Hypothalamus (tissue), 51 donors: Measurements from ENCODE around the gene HCRT.
"Not testable (repeated sequence)": the region's sequence is repeated elsewhere in the genome, so short reads cannot be mapped to it uniquely, and the experiment has no call there.

Source experiments
- DNase-seq, 51 donors: peaks; one replicate each; lab custom pipeline; 2025; lab: John Stamatoyannopoulos, UW

Gene HCRT, protein sequence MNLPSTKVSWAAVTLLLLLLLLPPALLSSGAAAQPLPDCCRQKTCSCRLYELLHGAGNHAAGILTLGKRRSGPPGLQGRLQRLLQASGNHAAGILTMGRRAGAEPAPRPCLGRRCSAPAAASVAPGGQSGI

DNA sequence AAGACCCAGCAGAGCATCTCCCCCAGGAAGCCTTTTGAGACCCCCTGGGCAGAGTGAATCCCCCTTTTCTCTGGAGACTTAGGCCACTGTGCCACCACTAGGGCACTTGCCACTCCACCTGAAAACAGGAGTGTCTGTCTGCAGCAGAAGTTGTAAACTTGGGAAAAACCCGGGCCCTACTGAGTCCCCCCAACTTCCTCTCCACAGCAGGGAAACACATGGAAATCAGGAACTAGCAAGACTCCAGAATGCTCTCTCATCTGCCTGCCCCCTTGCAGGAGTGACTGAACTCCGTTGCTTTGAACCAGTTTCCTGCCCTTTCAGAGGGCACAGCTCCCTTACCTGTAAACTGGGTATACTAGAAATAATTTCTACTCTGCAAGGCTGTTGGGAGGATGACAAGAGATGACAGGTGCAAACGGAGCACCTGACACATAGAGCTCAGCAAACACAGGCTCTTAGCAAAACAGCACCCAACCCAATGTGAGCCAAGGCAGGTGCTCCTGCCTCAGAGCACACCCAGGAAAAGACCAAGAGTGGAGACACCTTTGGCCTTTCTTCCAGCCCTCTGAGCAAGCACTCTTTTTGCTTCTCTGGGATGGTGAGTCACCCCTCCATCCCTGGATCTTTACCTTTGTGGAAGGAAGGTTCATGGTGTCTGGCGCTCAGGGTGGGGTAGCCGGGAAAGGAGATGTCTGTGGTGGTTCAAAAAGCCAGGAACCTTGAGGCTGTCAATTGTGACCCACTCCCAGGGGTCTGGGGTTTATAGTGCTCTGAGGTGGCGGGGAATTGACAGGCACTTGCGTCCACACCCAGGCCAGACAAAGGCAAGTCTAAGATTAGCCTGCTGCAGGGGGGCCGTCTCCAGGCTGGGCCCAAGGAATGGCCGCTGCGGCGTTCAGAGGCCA is at the start of gene HCRT:
Gene HCRT (minus strand): TSS at position 740 of the 908 bp plus-strand sequence. CDS start 87 bp downstream, at position 653.
- no peak for DNase-seq

DNA sequence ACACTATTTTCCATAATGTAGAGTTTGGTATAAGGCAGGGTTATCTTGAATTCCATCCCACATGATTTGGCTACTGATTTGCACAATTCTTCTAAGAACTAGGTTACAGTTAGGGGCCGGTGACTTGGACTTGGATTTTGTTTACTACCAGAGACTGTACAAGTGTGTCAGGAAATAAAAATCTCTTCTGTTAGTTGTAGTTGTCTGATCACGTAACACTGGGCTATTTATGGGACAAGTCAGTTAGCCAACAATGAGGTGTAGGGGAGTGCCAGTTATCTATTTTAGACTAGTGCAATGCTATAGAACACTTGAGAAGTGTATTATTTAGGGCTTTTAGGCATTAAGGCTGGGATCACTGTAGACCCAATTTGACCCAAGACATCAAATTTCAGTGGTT is 48.7 kb upstream of the HCRT start:
- no peak for DNase-seq

DNA sequence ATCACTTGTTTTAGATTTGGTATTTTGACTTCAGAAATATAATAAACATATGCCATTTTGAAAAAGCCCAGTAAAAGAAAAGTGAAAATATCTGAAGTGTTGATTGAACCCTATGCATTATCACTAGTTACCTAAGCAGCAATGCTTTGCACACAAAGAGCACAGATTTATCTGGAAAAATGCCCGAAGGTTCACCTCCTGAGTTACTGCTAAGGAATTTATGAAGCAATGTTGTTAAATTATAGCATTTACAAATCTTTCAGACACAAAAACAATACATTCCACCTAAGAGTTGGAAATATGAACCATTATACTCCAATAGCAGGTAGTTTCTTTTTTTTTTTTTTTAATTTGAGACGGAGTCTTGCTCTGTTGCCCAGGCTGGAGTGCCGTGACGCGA is 47.9 kb upstream of the HCRT start:
- DNase-seq, result no peak

DNA sequence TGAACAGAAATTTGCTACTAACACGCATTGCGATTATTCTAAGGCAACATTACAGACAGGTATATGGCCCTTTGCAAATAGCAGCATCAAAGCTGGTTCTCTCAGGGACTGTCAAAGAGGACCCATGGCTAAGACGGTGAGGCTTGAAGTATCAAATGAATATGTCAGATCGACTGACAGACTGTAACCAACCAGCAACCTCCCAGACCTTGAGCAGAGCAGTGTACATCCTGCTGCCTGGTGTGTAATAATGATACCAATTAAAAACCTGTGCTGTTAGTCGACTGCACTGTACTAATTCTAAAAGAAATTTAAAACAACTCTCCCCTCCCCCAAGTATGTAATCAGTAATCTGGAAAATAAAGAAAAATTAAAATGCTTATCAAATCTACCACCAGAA is 45.0 kb upstream of the HCRT start:
- no peak for DNase-seq

DNA sequence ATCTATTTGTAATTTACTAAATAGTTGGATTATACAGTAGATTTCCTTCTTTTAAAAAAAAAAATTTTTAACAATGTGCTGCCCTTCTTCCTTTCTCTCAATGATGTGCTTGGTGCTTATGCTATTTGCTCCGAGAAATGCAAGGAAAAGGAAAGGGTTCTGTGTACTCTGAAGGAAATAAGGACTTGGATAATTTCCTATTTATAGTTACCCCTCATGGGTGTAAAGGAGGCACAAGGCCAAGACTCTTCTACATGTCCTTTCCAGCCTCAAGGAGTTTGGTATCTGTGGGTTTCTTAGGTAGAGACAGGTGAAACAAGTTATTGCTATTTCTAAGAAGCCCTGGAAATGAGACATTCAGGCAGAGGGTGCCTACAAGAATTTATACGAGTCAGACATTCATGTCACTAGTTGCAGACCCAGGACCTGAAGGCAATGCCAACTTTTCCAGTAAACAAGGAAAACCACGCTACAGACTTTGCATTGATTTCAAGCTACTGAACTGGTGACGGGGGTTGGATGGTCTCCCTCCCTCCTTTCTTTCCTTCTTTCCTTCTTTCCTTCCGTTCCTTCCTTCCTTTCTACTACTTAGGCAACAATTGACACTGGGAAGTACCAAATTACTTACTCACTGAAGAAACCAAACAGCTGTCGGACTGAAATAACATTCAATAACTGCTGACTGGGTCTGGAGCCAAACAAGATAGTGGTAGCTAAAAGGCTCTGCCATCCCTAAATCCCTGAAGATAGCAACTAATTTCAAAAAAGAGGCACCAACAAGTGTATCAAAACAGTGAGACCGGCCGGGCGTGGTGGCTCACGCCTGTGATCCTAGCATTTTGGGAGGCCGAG is 42.8 kb upstream of the HCRT start:
- no peak for DNase-seq

GRCh38 chr17:42225646-42226045 is 40.4 kb upstream of the HCRT start:
- DNase-seq, result no peak

DNA sequence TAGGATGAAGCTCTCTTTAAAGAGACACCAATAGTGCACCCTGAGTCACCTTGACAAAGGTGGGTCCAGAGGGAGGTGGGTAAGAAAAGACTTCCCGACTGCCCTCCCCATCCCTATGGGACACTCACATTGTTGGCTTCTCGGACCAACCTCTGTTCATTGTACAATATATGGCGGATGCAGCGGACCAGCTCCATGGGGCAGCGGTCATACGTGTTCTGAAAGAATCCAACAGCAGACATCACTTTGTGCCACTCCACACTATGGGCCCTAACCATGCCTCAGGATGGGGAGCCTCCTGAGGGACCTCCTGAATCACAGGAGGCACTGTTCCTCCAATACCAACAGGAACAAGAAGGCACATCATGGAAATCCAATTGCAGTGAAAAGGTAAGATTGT is 39.4 kb upstream of the HCRT start:
- DNase-seq, result no peak

DNA sequence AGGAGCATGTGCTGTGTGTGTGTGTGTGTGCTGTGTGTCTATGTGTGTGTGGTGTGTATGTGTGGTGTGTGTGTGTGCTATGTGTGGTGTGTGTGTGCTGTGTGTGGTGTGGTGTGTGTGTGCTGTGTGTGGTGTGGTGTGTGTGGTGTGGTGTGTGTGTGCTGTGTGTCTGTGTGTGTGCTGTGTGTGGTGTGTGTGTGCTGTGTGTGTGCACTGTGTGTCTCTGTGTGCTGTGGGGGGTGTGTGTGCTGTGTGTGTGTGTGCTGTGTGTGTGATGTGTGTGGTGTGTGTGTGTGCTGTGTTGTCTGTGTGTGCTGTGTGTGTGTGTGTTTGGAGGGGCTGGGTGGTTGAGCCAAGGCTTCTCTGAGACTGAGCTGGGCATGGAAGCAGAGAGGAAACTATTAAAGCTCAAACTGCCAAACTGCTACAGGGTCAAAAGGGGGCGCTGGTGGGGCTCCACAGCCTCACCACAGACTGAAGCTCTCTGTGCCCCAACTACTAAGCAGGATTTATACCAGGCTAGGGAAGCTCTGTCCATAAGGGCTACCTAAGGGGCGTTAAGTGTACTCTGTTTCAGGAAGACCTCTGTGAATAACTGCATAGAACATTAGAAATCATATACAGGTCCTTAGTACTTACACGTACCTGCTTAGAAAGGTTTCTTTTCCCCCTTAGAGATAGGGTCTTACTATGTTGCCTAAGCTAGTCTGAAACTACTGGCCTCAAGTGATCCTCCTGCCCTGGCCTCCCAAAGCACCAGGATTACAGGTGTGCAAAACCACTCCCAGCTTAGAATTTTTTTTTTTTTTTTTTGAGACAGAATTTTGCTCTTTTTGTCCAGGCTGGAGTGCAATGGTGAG is 36.9 kb upstream of the HCRT start:
- DNase-seq, result peak in 14 of 51 donors; percentile 1 to 43 (median 14)

- not testable (repeated sequence) for DNase-seq
These were observed 34.0 kb upstream of the HCRT start for GRCh38 chr17:42219280-42219679.

GRCh38 chr17:42214156-42214555 is 28.9 kb upstream of the HCRT start:
- DNase-seq, result no peak

- DNase-seq, result no peak
These were observed 27.1 kb upstream of the HCRT start for GRCh38 chr17:42212382-42212781.

- DNase-seq, result peak in 44 of 51 donors; percentile 9 to 86 (median 54)
These were observed 26.7 kb upstream of the HCRT start for GRCh38 chr17:42211921-42212341.

DNA sequence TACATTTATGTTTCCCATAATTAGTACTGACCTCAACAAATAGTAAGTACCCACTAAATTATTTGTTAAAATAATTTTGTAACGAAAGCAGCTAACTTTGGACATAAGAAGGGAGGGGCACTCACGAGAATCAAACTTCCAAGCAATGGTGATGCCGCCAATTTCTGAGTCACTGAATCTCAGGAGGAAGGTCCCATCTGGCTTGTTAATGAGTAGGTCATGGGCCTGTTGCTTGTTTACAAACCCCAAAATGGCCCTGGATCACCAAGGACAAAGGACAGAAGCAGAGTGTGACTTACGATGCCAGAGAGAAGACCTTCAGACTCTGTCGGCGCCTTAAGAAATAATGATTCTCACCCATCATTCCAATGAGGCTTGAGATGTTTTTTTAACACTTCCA is 24.8 kb upstream of the HCRT start:
- DNase-seq, result no peak

DNA sequence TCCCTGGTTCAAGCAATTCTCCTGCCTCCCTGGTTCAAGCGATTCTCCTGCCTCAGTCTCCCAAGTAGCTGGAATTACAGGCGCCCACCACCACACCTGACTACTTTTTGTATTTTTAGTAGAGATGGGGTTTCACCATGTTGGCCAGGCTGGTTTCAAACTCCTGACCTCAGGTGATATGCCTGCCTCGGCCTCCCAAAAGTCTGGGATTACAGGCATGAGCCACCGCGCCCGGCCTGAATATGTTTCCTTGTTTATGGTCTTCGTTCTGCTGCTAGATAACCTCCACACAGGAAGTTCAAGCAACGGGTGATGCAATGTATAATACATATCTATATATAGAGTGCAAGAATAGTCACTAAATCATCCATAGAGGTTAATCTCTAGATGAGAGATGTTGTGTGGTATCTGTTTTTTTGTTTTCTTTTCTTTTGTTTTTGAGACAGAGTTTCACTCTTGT is 20.9 kb upstream of the HCRT start:
- DNase-seq, result not testable (repeated sequence)

DNA sequence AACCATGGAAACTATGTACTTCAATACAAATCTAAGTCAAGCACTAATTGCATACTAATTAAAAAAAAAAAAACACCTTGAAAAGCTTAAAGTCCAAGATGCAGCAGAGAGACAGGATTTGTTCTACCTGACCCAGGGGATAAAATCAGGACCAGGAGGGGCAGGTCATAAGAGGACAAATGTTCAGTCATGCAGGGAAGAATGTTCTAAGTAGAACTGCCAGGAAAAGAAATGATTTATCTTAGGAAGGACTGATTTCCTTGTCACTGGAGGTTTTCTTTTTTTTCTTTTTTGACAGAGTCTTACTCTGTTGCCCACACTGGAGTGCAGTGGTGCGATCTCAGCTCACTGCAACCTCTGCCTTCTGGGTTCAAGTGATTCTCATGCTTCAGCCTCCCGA is 18.1 kb upstream of the HCRT start:
- DNase-seq, result no peak

- no peak for DNase-seq
These were observed 17.4 kb upstream of the HCRT start for GRCh38 chr17:42202696-42203095.

DNA sequence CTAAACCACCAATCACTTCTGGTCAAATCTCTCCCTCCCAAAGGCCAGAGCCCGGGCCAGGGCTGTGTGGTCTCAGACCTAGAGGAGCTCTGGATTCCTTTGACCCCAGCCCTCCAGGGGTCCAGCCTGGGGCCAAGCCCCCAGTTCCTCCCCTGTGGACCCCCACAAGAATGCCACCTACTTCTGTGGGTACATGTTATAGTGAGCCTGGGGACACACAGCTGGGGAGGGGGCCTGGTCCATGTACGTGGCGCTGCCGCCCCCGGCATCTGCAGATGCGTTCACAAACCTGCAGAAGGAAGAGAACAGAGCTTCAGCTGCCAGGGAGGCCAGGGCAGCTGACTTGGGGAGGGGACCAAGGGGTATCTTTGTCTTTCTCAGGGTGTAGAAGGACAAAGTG is 16.9 kb upstream of the HCRT start:
- DNase-seq, result no peak

DNA sequence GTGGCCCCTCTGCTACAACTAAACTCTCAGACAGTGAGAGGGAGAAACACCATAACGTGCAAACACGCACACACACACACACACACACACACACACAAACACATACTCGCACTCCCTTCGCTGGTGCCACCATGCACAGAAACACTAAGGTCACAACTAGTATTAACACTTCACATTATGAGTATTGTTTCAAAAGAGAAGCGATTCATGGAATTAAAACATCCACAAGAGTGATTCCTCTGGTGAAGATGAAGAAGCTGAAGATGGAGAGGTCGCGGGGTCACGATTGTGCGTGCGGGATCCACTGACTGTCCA is 16.2 kb upstream of the HCRT start:
- DNase-seq, result no peak

DNA sequence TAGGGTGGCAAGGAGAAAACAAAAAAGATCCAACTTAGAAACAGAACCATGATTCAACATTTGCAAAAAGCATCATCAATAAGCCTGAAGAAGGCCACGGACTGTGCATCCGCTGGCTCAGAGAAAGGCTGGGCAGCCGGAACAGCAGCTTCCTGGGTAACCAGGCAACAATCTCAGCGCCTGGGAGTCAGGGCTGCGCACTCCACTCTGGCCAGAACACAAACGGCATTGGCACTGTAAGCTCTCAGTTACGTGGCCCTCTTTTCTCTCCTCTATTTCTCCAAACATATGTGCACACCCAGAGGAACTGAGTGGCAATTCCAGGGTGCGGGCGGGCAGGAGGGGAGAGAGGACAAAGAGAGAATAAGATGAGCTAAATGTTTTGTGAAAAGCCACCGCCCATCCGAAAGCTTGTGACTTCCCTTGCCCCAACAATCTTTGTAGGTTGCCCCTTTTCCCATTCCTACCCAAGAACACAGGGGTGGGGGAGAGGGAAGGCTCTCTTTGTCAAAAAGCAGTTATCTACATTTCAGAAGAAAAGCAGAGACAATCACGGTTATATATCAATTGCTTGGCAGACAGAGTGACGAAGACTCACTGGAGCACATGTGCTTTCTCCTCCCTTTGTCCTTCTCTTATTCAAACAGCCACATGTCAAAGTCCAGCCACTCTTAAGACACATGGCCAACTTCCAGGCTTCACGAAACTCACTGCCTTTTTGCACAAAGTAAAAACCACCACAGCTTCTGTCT is 15.6 kb upstream of the HCRT start:
- DNase-seq, result peak in 28 of 51 donors; percentile 6 to 66 (median 32)
